GM19372 (cell line): ENCODE results near the gene LRRC25.

Experiments
- ATAC-seq: cut with Tn5 transposase; IDR thresholded peaks from one replicate; pipeline ENCODE4 v1.9.1; 2021; ENCODE audit warnings: mild to moderate bottlenecking, low read depth, moderate library complexity; ENCODE audit not compliant: unreplicated experiment

The LRRC25 gene

DNA sequence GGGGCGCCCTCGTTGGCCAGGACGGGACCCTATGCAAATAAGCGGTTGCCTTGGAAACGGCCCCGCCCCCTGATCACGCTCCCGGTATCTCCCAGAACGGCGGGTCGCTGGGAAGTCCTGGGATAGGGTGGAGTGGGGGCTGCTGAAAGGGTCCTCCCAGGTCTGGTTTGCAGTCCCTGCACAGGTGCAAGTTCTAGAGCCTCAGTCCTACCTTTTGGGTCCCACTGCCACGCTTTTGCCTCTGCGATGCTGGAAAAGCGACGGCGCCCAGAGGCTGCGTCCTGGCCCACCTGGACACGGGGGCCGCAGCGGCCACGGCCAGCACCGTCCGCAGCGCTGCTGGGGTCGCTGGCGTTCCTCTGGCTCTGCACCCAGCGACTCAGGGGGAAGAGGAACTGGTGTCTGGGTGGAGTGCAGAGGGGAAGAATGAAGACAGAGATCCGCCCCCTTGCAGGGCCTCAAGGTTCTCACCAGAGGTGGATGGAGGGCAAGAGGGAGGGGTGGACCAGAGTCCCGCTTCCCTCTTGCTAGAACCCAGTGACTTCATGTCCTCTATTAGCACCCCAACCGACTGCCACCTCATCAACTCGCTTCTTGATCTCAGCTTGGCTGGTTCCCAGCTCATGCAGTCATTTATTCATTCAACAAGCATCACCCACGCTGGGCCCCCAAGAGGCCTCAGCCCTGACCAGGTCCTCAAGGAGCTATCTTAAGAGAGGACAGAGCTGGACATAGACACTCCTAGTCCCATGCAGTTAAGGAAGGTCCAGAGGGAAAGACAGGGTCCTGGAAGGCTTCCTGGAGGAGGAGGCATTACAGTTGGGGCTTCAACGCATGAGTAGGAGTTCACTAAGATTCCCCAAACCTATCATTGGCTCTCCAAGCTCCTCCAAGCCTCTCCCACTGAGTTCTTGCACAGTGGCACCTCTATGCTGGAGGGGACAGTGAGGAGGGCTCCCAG is at the start of gene LRRC25:
Gene LRRC25, minus strand, starts transcription at position 381 of the 961 bp plus-strand sequence. CDS start 659 bp downstream, outside the sequence.
- ATAC-seq, result no peak

DNA sequence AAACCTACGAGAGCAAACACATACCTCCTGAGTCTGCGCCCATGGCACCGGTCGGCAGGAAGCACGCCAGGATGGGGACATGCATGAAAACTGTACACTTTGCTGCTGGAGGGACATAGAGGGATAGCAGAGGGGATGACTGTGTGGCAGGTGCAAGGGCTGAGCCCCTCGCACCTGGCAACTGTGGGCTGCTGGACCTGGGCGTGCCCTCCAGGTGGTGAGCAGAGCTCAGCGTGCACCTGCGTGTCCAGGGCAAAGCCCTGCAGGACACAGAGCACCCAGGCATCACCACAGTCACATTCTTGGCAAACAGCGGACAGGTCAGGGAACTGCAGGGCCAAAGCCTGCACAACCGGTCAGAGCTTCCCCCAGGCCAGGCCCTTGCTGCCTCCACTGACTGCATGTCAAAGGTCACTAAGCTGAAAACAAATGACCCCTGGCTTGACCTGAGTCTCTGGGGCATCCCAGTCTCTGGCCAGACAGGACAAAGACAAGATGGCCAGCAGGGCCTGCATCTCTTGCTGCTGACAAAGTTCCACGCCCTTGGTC is 49.5 kb upstream of the LRRC25 start:
- ATAC-seq, result no peak

DNA sequence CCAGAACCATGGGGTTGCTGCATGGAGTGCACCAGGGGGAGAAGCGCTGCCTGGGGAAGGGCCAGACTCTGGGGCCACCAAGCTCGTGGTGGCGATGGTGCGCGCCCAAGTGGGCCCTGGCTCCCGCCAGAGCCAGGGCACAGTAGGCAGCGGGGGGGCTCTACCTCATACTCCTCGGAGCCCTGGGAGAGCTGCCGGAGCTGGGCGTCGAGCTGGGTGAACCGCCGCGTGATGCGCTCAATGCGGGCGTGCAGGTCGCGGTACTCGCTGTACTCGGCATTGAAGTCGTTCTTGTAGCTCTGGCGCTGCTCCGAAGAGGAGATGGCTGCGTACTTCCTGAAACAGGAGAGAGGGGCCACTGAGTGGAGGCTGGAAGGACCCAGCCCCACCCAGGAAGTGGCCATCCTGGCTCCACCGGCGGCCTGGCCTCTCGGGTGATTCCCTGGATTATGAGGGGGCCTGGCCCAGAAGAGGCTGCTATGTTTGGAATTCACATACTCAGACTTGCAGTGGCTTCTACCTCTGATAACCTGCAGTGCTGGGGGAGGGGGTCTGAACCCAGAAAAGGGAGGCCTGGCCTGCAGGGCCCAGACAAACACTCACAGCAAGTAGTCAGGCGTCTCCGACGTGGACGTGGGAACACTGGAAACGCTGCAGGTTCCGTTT is 48.9 kb upstream of the LRRC25 start:
- ATAC-seq, result no peak

DNA sequence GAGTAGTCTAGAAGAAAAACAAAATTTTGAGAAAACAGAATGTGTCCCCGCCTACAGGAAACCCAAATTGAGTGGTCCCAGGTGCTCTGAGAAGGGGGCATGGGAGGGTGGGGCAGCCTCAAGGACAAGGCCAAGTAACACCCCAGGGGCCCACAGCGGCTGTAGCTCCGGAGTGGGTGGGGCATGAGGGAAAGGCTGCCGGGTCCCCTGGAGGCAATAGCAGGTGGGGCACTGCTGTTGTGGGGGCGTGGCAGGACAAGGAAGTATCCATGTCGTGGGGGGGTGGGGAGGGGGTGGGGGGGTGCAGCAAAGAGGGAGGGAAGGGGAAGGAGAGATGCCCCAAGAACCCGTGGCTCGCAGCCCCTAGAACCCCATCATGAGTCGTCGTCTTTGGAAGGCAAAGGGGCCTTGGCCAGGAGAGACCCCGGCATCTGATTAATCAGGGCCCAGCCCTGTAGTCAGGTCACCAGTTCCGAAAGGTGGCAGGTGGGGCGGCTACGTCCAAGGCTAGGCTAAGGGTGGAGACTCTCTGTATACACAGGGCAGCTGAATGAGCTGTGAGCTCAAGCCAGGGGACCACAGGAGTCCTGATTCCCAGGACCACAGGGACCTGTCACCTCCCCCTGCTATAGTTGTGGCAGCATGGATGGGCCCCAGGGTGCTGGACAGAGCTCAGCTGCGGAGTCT is 48.0 kb upstream of the LRRC25 start:
- no peak for ATAC-seq

DNA sequence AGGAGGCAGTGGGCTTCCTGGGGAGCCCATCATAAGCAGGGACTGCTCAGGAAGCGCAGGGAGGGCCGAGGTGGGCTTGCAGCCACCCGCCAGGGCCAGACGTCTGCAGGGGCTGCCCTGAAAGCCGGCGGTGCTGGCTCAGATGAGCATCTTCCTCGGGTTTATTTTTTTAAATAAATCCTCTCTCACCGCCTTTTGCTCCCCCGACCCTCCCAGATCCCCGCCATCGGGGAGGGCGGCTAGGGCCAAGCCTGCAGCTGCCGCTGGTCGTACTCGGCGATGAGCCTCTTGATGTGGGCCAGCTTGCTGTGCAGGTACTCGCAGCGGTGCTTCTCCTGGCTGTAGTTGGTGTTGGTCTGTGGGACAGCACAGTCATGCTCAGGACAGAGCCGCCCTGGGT is 47.1 kb upstream of the LRRC25 start:
- no peak for ATAC-seq

DNA sequence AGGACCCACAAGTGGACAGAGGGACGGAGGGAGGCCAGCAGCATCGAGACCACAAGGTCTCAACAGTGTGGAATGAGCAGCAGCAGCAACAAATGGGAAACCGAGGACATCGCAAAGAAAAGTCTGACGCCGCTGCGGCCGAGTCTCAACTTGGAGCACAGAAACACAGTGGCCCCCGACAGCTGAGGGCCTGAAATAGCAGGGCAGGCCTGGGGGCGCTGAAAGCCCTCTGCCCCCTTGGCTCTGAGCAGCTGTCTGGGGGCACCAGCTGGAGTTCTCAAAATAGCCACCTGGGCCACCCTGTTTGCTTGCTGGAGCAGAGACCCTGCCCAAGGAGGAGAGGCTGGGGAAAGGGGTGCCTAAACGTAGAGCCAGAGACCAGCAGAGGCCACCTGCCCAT is 46.4 kb upstream of the LRRC25 start:
- no peak for ATAC-seq

DNA sequence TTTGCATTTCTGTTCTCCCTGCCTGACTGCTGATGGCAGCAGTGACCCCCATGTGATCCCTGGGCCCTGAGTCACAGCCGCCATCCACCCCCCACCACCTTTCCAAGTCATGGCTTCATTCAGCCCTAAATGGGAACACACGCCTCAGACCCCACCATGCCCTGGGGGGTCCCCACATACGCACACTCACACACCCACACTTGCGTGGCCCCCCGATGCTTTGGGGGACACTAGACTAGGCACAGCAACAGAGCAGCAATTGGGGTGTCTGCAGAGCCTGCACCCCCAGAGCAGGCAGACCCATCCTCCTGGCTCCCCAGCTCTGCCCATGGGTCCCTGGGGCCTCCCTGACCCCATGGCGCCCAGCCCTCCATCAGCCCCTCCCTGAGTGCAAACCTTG is 46.0 kb upstream of the LRRC25 start:
- ATAC-seq, result no peak

DNA sequence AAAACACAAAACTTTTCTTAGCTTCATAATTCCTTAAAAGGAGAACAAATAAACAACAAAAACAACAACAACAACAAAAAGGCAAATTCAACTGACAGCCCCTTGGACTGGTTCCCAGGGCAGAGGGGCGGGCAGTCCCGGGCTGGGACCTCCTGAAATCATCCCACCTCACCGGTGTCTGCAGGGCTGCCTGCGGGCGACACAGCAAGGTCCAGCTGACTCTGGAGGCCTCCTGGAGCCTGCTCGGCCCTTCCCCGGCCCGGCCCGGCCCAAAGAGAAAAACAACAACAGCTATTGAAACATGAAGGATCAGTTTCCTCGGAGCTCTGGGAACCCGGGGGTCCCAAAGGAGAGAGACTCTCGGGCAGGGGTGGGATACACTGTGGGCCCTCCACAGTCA is 45.5 kb upstream of the LRRC25 start:
- no peak for ATAC-seq

DNA sequence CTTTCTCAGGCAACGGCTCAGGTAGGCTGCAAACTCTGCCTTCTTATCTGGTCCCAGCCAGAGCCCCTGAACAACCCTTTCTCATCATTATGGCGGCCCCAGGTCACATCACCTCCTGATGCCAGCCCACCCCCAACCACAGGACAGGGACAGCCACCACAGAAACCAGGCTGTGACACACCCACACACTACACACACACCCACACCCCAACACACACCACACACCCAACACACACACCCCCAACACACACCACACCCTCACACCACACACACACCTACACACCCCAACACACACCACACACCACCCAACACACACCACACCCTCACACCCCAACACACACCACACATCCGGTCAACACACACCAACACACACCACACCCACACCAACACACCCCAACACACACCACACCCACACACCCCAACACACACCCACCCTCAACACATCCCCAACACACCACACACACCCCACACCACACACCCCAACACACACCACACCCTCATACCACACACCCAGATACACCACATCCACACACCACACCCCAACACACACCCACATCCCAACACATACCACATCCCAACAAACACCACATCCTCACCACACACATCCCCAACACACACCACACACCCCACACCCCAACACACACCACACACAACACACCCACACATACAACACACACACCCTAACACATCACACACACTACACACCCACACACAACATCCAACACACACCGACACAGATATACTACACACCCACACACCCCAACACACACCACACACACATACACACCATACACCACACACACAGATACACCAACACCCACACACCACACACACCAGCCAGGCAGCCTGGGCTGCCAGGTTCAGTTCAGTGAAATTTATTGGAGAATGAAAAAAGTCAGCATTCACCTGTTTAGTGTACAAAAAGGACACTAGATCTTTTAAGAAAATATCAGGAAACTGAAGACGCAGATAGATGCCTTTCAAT is 44.7 kb upstream of the LRRC25 start:
- no peak for ATAC-seq

DNA sequence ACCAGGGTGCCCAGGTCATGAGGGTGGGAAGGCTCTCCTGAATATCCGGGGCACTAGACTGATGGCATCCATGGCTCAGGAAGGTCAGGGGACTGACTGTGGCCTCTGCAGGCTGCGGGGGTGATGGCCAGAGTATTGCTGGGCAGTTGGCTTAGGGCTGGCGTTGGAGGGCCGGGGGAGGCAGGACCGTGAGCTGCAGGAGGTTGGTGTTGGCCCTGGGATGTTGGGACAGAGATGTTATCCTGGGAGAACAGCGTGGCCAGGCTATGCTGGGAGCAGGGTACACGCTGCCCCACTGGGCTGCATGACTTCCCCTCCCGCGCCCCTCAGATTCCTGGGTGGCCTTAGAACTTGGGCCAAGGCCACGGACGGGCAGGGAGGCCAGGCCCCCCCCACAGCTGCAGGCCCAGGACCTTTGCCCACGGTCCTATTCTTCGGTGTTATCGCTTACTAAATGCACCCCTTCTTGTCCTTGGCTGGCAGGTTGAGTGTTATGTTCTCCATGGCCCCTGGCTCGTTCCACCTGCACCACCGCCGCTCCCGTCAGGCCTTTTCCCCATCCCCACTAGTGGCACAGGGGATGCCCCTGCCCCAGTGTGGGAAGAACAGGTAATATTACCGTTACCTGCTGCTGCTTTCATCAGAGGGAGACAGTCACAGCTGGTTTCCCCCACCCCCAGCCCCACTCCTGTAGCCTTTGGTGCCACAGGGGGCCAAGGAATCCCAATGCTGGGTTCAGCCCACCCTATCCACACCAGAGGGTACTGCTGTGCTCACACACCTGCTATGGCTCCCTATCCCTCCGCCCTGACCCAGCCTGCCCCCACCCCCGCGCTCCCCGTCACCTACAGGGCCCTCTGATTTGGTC is 43.7 kb upstream of the LRRC25 start:
- ATAC-seq, result no peak

DNA sequence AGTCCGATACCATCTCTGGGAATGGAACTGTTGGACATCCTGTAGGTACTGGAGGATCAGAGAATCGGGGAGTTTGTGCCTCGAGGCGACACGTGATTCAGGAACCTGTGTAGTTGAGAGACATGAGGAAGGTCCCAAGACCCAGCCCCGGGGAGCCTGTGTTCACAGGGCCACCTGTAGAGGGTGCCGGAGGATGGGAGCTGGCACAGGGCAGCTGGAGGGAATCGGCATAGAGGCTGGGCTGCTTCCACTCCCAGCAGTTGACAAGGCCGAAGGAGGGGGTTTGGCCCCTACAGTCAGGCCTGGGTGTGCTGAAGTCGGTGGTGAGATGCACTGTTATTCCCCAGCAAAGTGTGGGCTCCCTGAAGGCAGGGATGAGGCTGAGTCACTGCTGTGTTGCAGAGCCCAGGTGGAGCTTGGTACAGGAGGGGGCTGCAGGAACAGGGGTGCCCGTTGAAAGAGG is 43.0 kb upstream of the LRRC25 start:
- no peak for ATAC-seq

DNA sequence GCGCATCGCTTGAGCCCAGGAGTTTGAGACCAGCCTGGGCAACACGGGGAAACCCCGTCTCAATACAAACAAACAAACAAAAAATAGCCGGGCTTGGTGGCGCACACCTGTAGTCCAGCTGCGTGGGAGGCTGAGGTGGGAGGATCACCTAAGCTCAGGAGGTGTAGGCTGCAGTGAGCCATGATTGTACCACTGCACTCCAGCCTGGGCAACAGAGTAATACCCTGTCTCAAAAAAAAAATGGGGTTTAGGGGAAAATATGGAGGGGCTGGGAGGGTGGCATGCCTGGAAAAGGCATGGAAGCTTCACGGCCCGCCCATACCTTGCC is 42.5 kb upstream of the LRRC25 start:
- no peak for ATAC-seq

DNA sequence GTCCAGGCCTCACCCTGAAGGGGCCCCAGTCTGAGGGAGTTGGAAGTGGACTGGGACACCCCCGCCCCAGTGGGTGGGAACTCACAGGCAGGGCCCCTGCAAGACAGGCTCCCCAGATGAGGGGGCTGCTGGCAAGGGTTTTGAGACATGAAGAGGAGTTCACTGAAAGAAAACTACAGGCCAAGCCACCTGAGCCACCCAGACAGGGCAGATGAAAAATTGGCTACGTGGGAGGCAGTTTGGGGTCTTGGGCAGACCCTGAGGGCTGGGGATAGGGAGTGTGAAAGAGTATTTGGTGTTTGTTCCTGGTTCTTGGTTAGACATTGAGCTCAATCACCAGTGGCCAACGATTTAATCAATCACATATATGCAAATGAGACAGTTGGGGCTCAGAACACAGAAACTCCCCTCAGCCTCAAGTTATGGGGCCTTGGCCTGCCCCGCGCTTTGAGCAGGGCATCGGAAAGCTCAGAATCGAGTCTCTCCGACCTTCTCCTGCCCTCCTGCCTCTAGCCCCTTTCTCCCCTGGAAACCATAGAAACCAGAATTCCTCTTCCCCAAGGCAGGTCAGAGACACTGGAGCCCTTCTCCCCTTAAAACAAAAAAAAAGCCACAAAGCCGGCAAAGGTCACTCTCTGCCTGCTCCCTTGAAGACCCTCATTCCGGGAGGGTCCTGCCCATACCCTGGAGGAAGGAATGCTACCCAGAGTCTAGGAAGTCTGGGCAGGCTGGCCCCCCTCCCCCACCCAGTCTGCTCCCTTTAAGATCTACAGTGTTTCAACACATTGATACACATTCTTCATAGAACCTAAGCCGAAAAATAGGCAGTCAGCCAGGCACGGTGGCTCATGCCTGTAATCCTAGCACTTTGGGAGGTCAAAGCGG is 41.8 kb upstream of the LRRC25 start:
- no peak for ATAC-seq

DNA sequence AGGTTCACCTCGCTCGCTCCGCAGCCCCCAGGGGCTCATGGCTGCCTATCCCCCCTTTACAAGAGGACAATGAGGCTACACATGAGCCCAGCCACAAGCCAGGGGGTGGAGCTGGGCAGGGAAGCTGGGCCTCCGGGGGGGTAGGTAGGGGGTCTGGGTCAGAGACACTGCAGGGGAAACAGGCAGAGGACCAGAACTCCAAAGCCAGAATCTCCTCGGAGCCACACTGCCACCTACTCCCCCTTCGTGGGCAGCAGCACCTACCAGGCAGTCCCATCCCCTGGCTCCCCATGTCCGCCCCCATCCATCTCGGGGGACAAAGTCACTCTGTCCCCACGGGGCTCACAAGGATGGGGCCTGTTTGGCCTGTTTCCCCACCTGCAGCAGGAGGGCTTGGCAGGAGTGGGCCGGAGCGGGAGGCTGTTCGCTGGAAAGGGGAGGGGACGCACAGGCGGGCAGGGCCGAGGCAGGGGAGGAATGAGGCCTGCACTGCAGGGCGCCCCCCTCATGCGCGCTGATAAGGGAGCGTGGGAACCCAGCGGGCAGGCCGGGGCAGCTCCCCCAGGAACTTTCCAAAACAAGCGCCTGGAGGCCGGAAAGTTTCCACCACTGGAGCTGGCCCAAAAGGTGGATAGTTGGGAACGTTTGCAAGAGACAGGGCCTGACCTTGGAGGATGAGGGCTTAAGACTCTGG is 41.1 kb upstream of the LRRC25 start:
- ATAC-seq, result no peak

DNA sequence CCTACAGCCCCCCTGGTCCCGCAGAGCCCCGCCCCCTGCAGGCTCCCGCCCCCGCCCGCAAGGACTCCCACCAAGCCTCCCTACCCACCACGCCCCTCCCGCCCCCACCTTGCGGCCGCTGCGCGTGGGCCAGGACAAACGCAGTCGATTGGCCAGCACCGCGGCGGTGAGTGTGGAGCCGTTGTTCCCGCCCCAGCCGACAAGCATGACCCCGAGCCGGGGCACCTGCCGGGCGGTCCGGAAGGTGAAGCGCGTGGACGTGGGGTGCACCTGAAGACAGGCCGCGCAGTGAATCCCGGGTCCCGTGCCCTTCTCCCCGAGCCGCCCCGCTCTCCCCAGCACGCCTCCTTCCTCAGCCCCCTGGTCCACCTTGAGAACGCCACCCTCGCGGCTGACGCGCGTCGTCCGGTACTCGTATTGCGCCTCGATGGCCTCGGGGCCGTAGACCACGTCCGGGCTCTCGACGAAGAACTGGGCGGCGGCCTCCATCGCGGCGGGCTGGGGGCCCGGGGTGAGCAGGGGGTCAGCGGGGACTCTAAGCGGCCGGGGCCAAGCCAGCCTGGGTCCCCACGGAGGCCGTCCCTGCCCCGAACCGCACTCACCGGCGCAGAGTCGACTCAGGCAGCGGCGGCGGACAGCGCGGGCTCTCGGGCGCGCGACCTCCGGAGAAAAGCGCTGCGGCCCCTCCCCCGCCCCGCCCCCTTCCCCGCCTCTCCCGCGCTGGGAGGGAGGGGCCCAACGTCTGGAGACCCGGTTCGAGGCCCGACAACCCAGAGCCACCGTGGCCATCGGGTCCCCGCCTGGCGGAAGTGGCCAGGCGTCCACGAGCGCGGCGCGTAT is 40.3 kb upstream of the LRRC25 start, which contains the start of gene ISYNA1:
Gene ISYNA1, minus strand, starts transcription at position 643 of the 840 bp plus-strand sequence. Its CDS starts 154 bp downstream, at position 489.
- no peak for ATAC-seq
